ENCODE data around the gene FAM72C.
"Not testable (repeated sequence)": the region's sequence is repeated elsewhere in the genome, so short reads cannot be mapped to it uniquely, and the experiment has no call there.

DNA sequence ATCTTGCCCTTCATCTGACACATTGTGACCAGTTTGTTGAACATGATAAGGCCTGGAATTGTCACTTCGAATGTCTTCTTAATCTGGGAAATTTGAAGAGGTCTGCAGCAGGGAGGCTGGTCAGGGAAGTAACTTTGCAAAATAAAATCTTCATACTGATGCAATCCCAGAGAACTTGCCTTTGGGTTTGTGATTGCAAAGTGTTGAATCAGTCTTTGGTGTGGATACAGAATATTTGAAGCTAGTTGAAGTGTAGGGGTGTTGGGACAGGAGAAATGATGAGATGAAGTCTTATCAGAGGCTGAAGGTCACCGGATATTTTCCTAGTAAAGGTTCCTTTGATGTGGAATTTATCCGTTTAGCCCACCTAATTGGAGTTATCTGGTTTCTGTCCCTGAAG, 42.7 kb upstream of the FAM72C start:
- not testable (repeated sequence) for TF ChIP-seq ZFP3 (CRISPR knock-in tag; IDR thresholded peaks at IDR 0.05); BACH2 (CRISPR knock-in tag; IDR thresholded peaks at IDR 0.05; ENCODE audit: borderline replicate concordance); ZNF8 (CRISPR knock-in tag; IDR thresholded peaks at IDR 0.05); ZFP30 (CRISPR knock-in tag; IDR thresholded peaks at IDR 0.05)
- TF ChIP-seq, protein P1, sequence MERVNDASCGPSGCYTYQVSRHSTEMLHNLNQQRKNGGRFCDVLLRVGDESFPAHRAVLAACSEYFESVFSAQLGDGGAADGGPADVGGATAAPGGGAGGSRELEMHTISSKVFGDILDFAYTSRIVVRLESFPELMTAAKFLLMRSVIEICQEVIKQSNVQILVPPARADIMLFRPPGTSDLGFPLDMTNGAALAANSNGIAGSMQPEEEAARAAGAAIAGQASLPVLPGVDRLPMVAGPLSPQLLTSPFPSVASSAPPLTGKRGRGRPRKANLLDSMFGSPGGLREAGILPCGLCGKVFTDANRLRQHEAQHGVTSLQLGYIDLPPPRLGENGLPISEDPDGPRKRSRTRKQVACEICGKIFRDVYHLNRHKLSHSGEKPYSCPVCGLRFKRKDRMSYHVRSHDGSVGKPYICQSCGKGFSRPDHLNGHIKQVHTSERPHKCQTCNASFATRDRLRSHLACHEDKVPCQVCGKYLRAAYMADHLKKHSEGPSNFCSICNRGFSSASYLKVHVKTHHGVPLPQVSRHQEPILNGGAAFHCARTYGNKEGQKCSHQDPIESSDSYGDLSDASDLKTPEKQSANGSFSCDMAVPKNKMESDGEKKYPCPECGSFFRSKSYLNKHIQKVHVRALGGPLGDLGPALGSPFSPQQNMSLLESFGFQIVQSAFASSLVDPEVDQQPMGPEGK (CRISPR knock-in tag; IDR thresholded peaks at IDR 0.05; ENCODE audit: borderline replicate concordance) = not testable (repeated sequence)

All from SK-N-SH treated with all-trans-retinoic acid at 6 μM for 48 hours (cell line).